ENCODE measurements around the gene PLD2. TPM values are rescaled to one million over a fixed set of nuclear protein-coding genes. Genes with fewer than 3 reads are reported as not detected.

The PLD2 gene
- total and polyA plus RNA-seq, 9 of the 15 experiments (the other 6 are each of a cell fraction or from before 2014, with no cell fraction given) = 0.20 to 7.5 (median 3.3) TPM

GRCh38 chr17:4863321-4863720 lies 56.4 kb downstream of the PLD2 start:
- WGBS (ENCODE audit: insufficient coverage, low coverage, missing lambda C conversion rate) = no CpG with 5 or more reads among the region's 1 CpG
- H4K20me1 ChIP-seq (replicated peaks; ENCODE audit: control insufficient read depth, insufficient read depth, low read length) = no peaks in the 10 kb centered on the region
- H3K9me1 ChIP-seq (ENCODE audit: control insufficient read depth, insufficient read depth, low read length) = no peaks in the 10 kb centered on the region
- no peak overlapping the region for H3K4me2 ChIP-seq (ENCODE audit: insufficient read depth, low read length)
- H3K9me3 ChIP-seq (replicated peaks; ENCODE audit: control insufficient read depth, insufficient read depth, low read depth, low read length) = no peaks in the 10 kb centered on the region
- TF ChIP-seq GABPA (tag; conservative IDR thresholded peaks at IDR 0.05; ENCODE audit: low read depth) = no peak
- TF ChIP-seq ZFP91 (CRISPR knock-in tag; IDR thresholded peaks at IDR 0.05) = no peak
- no peak for TF ChIP-seq DNMT1 (IDR thresholded peaks at IDR 0.05)
- no peak for TF ChIP-seq RBM34 (IDR thresholded peaks at IDR 0.05; ENCODE audit: borderline replicate concordance, insufficient read depth, low read length)
- no peak for TF ChIP-seq TBP (optimal IDR thresholded peaks at IDR 0.05; ENCODE audit: low read depth, low read length)
- no TSS peak for BruUV-seq (replicated peaks)
- peaks cover 19% of the 10 kb centered on the region; the same call in 2 of the 3 replicates for H3K36me3 ChIP-seq (ENCODE audit: control insufficient read depth, insufficient read depth, low read length)
- in situ Hi-C loops (cut with MboI) (no loop called here), intact Hi-C loops (cut with micrococcal nuclease) (no loop called here)
- ChIA-PET CTCF (ENCODE audit: low intra/inter-chr PET ratio) (no interaction called here), POLR2A (interaction anchor here (0.6 to 0.7 kb wide), 2 partner anchors 12 to 74 kb away, joined by 3 read pairs; partner anchors contain the start of gene GLTPD2)
- DNase-seq (ENCODE audit: extremely low read depth in 1 of 4, low spot score in 3 of 4) (no peak), ATAC-seq (no peak), FAIRE-seq (no peak)
- peaks cover 8% of the 10 kb centered on the region; the same call in 1 of the 3 replicates for H3K79me2 ChIP-seq (ENCODE audit: control insufficient read depth, insufficient read depth, low read length)
- H3K27me3 ChIP-seq (ENCODE audit: control insufficient read depth in 2 of 2, insufficient read depth in 2 of 2, low read length in 2 of 2) = no peaks in the 10 kb centered on the region
- H3K9ac ChIP-seq (ENCODE audit: insufficient read depth in 1 of 2, low read depth in 2 of 2, low read length in 2 of 2) = no peak overlapping the region
- H2AFZ ChIP-seq (ENCODE audit: low read depth, low read length) = no peak overlapping the region
- no peaks in the 10 kb centered on the region; a peak in 1 of 5 replicates for H3K4me1 ChIP-seq (replicated peaks in 1 of 2; ENCODE audit: control insufficient read depth in 2 of 2, insufficient read depth in 2 of 2, low read length in 2 of 2)
- no peak overlapping the region for H3K27ac ChIP-seq (ENCODE audit: extremely low read depth, low read depth, low read length)
- no peak overlapping the region for H3K4me3 ChIP-seq
